ENCODE data around the gene BNC2. TPM values are rescaled to one million over a fixed set of nuclear protein-coding genes. Genes with fewer than 3 reads are reported as not detected.
A peak's percentile ranks its signal among the peaks of the same experiment; 100 is the strongest.

BNC2 gene
- total RNA-seq, 4 donors from 2014 or later: 20.5 to 55.4 (median 26.2) TPM

DNA sequence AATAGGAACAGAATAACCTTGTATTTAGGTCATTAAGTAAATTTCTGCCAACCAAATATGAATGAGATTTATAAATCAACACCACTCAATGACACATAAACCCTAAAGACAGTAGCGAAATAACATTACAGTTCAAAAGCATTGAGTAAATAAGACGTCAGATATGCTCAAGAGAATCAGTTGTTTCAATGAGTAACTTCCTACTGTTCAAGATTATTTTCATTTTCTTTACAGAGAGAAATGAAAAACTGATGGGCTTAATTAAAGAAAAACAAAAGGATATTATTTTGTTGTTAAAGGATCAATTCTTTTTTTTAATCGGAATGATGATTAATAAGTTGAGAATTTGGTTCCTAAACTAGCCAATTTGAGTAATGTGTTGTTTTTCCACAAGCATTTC, 150.1 kb downstream of the BNC2 start:
- TF ChIP-seq EP300 (IDR thresholded peaks at IDR 0.05; ENCODE audit: low read depth): no peak
- TF ChIP-seq POLR2A (IDR thresholded peaks at IDR 0.05): no peak
- no peak for TF ChIP-seq POLR2AphosphoS5 (IDR thresholded peaks at IDR 0.05)
- TF ChIP-seq, protein P1, sequence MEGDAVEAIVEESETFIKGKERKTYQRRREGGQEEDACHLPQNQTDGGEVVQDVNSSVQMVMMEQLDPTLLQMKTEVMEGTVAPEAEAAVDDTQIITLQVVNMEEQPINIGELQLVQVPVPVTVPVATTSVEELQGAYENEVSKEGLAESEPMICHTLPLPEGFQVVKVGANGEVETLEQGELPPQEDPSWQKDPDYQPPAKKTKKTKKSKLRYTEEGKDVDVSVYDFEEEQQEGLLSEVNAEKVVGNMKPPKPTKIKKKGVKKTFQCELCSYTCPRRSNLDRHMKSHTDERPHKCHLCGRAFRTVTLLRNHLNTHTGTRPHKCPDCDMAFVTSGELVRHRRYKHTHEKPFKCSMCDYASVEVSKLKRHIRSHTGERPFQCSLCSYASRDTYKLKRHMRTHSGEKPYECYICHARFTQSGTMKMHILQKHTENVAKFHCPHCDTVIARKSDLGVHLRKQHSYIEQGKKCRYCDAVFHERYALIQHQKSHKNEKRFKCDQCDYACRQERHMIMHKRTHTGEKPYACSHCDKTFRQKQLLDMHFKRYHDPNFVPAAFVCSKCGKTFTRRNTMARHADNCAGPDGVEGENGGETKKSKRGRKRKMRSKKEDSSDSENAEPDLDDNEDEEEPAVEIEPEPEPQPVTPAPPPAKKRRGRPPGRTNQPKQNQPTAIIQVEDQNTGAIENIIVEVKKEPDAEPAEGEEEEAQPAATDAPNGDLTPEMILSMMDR (IDR thresholded peaks at IDR 0.05): no peak
- no peaks in the 10 kb centered on the region for H3K9me3 ChIP-seq
- no peaks in the 10 kb centered on the region for H3K27me3 ChIP-seq
- peaks cover 0 to 18% (median 0%) of the 10 kb centered on the region in 4 donors for H3K4me1 ChIP-seq
- peak overlapping the region in 1 of 4 donors; percentile 5 for H3K27ac ChIP-seq
- H3K4me3 ChIP-seq: no peak overlapping the region
- no peak for DNase-seq
- no peaks in the 10 kb centered on the region for H3K36me3 ChIP-seq
- intact Hi-C loops (cut with DNase I; ENCODE audit: low total_unique reads) (loop anchor here (10.0 kb wide), 2 partner anchors 144 to 516 kb away; no protein-coding TSS in a partner anchor), in situ Hi-C loops (cut with MboI; ENCODE audit: low pct_ligation_motif_present in 1 of 4, low pct_unique_long_range_greater_than_20kb in 1 of 4, low sequenced_read_pairs in 3 of 4) (no loop called here)
- WGBS, 2 donors (ENCODE audit: low coverage in 1 of 2): 70 to 81% methylated on average over 3 of the region's 3 CpGs

GRCh38 chr9:16719921-16720320, 150.5 kb downstream of the BNC2 start:
- peak overlapping the region in 1 of 4 donors; percentile 5 for H3K27ac ChIP-seq
- in situ Hi-C loops (cut with MboI; ENCODE audit: low pct_ligation_motif_present in 1 of 4, low pct_unique_long_range_greater_than_20kb in 1 of 4, low sequenced_read_pairs in 3 of 4): no loop called here
- H3K4me1 ChIP-seq: peaks cover 0 to 18% (median 0%) of the 10 kb centered on the region in 4 donors

DNA sequence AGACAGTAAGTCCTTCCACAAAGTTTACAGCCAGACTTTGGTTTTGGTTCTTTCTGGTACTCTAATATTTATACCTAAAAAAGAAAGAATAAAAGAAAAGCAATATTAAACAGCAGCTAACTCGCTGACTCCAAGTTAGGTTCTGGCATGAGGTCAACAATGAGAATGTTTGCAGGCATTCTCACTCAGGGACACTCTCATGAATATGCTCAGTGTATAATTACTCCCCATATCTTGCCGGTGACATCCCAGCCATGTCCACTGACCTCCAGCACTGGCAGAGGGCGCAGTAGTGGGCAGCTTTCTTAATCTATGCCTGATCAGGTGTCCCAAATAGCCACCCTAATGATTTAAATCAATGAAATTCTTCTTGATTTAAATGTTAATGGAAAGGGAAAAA, 151.5 kb downstream of the BNC2 start:
- in situ Hi-C loops (cut with MboI; ENCODE audit: low pct_ligation_motif_present in 1 of 4, low pct_unique_long_range_greater_than_20kb in 1 of 4, low sequenced_read_pairs in 3 of 4): no loop called here
- TF ChIP-seq POLR2A (IDR thresholded peaks at IDR 0.05): no peak
- no peak for TF ChIP-seq EP300 (IDR thresholded peaks at IDR 0.05; ENCODE audit: low read depth)
- TF ChIP-seq, protein P1 (IDR thresholded peaks at IDR 0.05): no peak
- TF ChIP-seq POLR2AphosphoS5 (IDR thresholded peaks at IDR 0.05): no peak
- H3K27ac ChIP-seq: peak overlapping the region in 1 of 4 donors; percentile 7

More at GRCh38 chr9:16719921-16720320, 150.5 kb downstream of the BNC2 start:
- Histone ChIP-seq H3K4me3 (no peak overlapping the region), H3K9me3 (no peaks in the 10 kb centered on the region), H3K36me3 (no peaks in the 10 kb centered on the region), H3K27me3 (no peaks in the 10 kb centered on the region)
- intact Hi-C loops (cut with DNase I; ENCODE audit: low total_unique reads): loop anchor here (10.0 kb wide), 3 partner anchors 145 to 1415 kb away; partner anchors contain the start of gene TTC39B
- no peak for TF ChIP-seq POLR2AphosphoS5 (IDR thresholded peaks at IDR 0.05)
- TF ChIP-seq, protein P1 (IDR thresholded peaks at IDR 0.05): no peak
- no peak for TF ChIP-seq EP300 (IDR thresholded peaks at IDR 0.05; ENCODE audit: low read depth)
- no peak for TF ChIP-seq POLR2A (IDR thresholded peaks at IDR 0.05)
- no peak for DNase-seq
- 56 to 66% methylated on average over 4 of the region's 4 CpGs for WGBS, 2 donors (ENCODE audit: low coverage in 1 of 2)

GRCh38 chr9:16718296-16718695, 152.2 kb downstream of the BNC2 start:
- intact Hi-C loops (cut with DNase I; ENCODE audit: low total_unique reads) (loop anchor here (10.0 kb wide), 1 partner anchor 1413 kb away; the partner anchor contains the start of gene TTC39B), in situ Hi-C loops (cut with MboI; ENCODE audit: low pct_ligation_motif_present in 1 of 4, low pct_unique_long_range_greater_than_20kb in 1 of 4, low sequenced_read_pairs in 3 of 4) (no loop called here)
- 93 to 97% methylated on average over 1 of the region's 1 CpG for WGBS, 2 donors (ENCODE audit: low coverage in 1 of 2)

More for the DNA sequence above, 151.5 kb downstream of the BNC2 start:
- intact Hi-C loops (cut with DNase I; ENCODE audit: low total_unique reads): loop anchor here (10.0 kb wide), 1 partner anchor 1414 kb away; the partner anchor contains the start of gene TTC39B
- Histone ChIP-seq H3K4me1 (peaks cover 0 to 18% (median 0%) of the 10 kb centered on the region in 4 donors), H3K4me3 (no peak overlapping the region), H3K9me3 (no peaks in the 10 kb centered on the region), H3K36me3 (no peaks in the 10 kb centered on the region), H3K27me3 (no peaks in the 10 kb centered on the region)
- no peak for DNase-seq
- 72 to 90% methylated on average over 3 of the region's 3 CpGs for WGBS, 2 donors (ENCODE audit: low coverage in 1 of 2)

More at GRCh38 chr9:16718296-16718695, 152.2 kb downstream of the BNC2 start:
- H3K4me3 ChIP-seq: no peak overlapping the region
- TF ChIP-seq POLR2AphosphoS5 (IDR thresholded peaks at IDR 0.05) (no peak), EP300 (IDR thresholded peaks at IDR 0.05; ENCODE audit: low read depth) (no peak), POLR2A (IDR thresholded peaks at IDR 0.05) (no peak)
- TF ChIP-seq, protein P1 (IDR thresholded peaks at IDR 0.05): no peak
- no peaks in the 10 kb centered on the region for H3K36me3 ChIP-seq
- H3K4me1 ChIP-seq: peaks cover 0 to 18% (median 0%) of the 10 kb centered on the region in 4 donors
- no peak overlapping the region for H3K27ac ChIP-seq
- H3K9me3 ChIP-seq: no peaks in the 10 kb centered on the region
- H3K27me3 ChIP-seq: no peaks in the 10 kb centered on the region
- DNase-seq: no peak
